VCaP (cell line): ENCODE measurements around the gene ZNF17.
"Not testable (repeated sequence)": the region's sequence is repeated elsewhere in the genome, so short reads cannot be mapped to it uniquely, and the experiment has no call there.

Experiments used
- H3K27ac ChIP-seq: fragments of 450-650 bp; 2 replicates; pipeline ENCODE4 v1.5.1; 2017
- TF ChIP-seq, protein P1 (sequence below): fragments of 450-650 bp; conservative IDR thresholded peaks from 2 replicates; pipeline ENCODE4 v1.5.1; 2017; ENCODE audit warnings: mild to moderate bottlenecking, moderate library complexity

ZNF17 gene

DNA sequence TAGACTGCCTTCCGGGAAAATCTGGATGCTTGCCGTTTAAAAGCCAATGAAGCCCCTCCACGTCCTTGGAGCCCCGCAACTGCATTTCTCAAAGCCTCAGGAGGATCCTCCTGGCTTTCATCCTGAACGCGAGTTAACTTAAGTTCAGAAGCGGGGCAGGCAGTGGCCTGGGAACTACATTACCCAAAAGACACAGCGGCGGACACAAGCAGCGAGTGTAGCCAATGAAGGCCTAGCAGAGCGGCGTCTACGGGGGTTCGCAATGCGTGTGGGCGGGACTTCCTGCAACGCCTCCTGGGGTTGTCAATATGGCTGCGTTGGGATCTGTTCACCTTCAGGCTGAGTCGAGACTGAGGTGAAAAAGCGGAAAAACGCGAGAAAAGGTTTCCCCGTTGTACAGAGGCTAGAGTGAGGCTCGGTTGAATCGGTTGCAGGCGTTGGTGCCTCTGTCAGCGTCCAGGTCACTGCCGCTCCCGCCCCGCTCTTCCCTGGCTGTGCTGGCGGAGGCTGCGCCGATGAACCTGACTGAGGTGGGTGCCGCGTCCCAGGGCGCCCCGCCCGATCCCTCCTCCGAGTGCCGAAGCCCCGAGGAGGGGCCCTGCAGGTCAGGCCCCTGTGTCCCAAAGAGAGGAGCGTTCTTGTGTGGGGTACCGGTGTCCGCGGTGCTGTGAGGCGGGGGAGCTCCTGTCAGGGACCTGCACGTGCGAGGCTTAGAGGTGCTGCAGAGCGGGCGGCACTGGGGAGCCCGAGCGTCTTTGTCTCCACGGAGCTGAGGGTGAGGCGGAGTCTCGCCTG, at the start of gene ZNF17:
Gene ZNF17, plus strand, starts transcription at position 285 of the 795 bp plus-strand sequence. CDS start 2,455 bp downstream, outside the sequence.
- H3K27ac ChIP-seq: peak within 1 kb of the TSS; percentile 76
- TF ChIP-seq, protein P1, sequence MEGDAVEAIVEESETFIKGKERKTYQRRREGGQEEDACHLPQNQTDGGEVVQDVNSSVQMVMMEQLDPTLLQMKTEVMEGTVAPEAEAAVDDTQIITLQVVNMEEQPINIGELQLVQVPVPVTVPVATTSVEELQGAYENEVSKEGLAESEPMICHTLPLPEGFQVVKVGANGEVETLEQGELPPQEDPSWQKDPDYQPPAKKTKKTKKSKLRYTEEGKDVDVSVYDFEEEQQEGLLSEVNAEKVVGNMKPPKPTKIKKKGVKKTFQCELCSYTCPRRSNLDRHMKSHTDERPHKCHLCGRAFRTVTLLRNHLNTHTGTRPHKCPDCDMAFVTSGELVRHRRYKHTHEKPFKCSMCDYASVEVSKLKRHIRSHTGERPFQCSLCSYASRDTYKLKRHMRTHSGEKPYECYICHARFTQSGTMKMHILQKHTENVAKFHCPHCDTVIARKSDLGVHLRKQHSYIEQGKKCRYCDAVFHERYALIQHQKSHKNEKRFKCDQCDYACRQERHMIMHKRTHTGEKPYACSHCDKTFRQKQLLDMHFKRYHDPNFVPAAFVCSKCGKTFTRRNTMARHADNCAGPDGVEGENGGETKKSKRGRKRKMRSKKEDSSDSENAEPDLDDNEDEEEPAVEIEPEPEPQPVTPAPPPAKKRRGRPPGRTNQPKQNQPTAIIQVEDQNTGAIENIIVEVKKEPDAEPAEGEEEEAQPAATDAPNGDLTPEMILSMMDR: no peak

DNA sequence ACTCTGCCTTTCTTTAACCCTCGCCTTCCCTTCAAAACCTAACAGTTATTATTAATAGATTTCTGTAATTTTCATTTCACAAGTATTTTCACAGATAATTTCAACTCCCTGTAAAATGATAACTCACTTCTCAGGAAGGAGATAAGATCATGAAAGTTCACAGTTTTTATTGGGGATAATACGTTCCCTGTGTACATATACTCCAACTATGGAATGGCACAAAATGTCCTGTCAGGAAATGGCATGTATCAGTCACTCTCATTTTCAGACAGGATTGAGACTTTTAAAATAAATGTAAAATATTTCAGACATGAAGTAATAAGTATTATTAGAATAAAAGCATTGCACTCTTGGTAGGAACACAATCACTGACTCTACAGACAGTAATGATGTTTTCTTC, 48.5 kb upstream of the ZNF17 start:
- H3K27ac ChIP-seq: peak overlapping the region; percentile 98
- TF ChIP-seq, protein P1: no peak

DNA sequence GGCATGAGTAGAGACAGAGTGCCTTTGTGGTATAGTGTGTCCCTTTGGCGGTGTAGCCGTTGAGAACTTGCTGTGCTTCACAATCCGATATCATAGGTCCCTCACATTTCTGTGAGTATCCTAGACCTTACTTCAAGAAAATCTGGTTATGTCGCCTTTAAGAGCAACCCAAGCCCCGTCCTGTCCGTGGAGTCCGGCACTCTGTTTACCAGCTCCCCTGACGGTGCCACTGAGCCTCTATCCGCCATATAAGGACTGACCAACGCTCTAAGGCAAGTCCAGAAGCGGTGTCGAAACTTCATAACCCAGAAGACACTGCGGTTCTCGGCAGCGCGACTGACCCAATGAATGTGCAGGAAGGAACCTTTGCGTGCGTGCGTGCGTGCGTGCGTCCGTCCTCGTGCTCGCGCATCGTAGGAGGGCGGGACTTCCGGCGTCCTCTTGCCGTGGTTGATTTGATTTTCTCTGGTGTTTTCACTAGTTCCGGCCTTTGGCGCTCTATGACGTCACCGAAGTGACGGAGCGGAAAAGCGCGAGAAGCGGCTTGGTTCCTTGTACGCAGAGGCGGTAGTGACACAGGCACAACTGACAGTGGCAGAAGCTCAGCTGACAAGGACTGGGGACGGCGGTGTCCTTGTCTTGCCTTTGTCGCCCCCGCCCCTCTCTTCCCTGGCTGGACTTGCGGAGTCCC, 47.8 kb upstream of the ZNF17 start, which contains the start of the genes TRAPPC2B and ZNF547:
Gene TRAPPC2B, plus strand, starts transcription at position 555 of the 691 bp plus-strand sequence. CDS start 1,283 bp downstream, outside the sequence.
Gene ZNF547, plus strand, starts transcription at position 555 of the 691 bp plus-strand sequence. CDS start 5,005 bp downstream, outside the sequence.
- peak within 1 kb of the TSS; percentile 98 for H3K27ac ChIP-seq
- TF ChIP-seq, protein P1: no peak

DNA sequence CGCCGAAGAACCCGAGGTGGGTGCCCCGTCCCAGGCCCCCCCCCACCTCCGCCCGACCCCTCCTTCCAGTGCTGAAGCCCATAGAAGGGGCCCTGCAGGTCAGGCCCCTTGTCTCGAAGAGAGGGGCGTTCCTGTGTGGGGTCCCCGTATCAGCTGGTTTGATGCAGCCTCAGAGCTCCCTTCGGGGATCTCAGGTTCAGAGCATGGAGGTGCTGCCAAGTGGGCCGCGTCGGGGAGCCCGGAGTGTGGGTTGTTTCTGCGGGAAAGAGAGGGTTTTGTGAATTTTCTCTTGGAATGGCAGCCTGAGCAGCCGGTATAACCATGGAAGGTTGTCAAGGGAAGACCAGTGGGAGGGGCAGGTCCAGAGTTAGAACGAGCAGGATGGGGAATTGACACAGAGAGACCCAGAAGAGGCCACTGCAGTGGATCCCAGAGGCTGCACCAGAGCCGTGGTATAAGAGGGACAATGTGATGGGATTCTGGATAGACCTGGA, 47.2 kb upstream of the ZNF17 start:
- H3K27ac ChIP-seq: peak overlapping the region; percentile 98
- TF ChIP-seq, protein P1: no peak

DNA sequence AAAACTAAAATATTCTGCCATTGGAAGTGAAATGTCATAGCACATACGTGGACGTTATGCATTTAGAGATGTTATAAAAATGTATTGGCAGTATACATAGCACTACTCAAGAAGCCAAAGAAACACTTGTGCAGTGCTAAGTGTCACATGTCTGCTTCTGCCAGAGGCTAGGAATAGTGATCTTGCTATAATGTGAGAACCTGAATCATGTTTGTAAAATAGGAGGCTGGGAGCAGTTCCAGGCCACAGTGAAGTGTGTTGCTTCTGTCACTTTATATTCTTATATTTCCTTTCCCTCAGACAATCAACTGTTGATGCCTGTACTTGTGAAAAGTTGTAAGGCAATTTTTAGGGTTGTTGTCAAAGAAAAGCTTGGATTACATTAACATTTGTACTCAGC, 44.2 kb upstream of the ZNF17 start:
- H3K27ac ChIP-seq: no peak overlapping the region
- TF ChIP-seq, protein P1: no peak

DNA sequence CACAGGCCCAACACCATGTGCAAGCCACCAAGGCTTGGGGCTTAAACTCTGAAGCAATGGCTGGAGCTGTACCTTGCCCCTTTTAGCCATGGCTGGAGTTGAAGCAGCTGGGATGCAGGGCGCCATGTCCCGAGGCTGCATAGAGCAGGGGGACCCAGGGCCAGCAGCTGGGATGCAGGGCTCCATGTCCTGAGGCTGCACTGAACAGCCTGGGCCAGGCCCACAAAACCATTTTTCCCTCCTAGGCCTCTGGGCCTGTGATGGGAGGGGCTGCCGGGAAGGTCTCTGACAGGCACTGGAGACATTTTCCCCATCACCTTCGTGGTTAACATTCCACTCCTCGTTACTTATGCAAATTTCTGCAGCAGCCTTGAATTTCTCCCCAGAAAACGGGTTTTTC, 36.8 kb upstream of the ZNF17 start:
- TF ChIP-seq, protein P1: no peak
- no peak overlapping the region for H3K27ac ChIP-seq

DNA sequence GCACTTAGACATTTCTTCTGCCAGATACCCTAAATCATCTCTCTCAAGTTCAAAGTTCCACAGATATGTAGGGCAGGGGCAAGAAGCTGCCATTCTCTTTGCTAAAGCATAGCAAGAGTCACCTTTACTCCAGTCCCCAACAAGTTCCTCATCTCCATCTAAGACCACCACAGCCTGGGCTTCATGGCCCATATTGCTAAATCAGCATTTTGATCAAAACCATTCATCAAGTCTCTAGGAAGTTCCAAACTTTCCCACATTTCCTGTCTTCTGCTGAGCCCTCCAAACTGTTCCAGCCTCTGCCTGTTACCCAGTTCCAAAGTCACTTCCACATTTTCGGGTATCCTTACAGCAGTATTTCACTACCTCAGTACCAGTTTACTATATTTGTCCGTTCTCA, 36.3 kb upstream of the ZNF17 start:
- H3K27ac ChIP-seq: not testable (repeated sequence)
